GM19452 (cell line): Measurements from ENCODE around the gene ATP6V1G1.
A peak's percentile ranks its signal among the peaks of the same experiment; 100 is the strongest.

ENCODE experiments used
- ATAC-seq: cut with Tn5 transposase; IDR thresholded peaks from one replicate; pipeline ENCODE4 v1.9.1; 2021; ENCODE audit not compliant: unreplicated experiment

Gene ATP6V1G1

DNA sequence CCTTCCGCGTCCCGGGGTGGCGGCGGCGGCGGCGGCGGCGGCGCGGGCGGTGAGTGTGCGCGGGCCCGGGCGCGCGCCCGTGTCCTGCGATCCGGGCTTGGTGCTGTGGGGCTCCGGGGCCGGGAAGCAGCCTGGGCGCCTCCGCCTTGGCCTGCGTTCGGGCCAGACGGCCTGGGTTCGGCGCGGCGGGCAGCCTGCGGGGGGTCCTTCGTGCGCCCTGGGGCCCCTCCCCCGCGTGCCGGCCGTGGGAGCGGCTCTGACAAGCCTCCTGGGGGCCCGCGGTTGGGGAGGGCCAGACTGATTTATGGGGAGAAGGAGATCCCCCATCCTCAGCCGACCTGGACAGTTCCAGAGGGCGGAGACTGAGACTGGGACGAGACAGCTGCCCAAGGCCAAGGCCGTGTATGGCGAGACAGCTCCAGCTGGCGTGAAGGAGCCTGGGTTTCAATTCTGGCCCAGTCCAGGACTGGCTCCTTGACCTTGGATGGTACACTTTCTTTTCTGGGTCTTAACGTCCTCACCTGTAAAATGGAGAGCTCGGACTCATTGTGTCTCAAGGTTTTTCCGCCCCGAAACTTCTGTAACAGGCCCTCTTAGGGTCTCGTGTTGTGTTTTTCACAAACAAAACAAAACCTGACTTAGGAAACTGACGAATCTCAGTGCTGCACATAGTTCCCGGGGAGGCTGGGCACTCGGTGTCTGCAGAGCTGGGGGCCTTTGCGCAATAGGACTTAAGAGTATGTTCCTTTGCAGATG, 24.1 kb downstream of the ATP6V1G1 start:
- ATAC-seq = peak; percentile 42

DNA sequence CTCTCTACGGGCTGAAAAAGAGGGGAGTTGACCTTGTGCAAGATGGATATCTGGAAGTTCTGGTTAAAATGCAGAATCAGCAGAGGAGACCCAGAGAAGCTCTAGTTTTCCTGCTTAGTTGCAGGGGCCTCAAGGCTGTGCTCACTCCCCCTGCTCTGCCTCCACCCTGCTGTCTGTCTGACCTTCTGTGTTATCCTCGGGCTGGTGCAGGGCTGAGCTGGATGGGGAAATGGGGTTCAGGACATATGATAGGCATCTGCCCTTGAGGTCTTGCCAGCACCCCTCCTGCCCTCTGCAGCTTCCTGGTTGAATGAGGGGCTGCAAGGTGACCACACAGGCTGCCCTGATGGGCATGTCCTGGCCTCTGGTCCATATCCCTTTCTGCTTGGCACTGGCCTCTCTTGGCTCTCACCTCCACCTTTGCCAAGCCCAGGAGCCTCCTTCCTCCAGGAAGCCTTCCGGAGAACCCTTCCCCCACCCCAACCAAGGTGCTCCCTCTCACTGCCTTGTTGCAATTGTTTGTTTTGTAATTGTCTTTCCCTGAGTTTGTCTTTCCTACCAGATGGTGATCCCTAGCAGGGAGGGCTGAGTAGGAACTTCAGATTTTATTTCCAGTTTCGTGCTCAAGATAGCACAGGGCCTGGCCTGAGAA, 24.8 kb downstream of the ATP6V1G1 start:
- ATAC-seq = no peak

DNA sequence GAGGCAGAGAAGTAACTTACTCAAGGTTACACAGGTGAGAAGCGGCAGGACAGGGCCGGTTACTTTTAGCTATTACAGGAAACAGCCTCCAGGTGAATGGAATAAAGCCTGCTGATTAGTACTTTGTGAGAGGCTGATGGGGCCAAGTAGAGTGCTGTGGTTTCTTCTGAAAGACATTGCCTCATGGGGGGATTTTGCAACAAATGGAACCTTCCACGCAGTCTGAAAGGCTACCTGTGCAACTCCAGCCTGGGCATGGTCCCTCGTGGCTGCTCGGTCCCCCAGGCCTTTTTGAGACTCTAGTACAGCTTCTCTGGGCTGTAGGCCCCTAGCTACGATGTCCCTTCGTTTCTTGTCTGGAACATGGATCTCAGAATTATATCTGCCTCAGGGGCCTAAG, 25.5 kb downstream of the ATP6V1G1 start:
- ATAC-seq = no peak

DNA sequence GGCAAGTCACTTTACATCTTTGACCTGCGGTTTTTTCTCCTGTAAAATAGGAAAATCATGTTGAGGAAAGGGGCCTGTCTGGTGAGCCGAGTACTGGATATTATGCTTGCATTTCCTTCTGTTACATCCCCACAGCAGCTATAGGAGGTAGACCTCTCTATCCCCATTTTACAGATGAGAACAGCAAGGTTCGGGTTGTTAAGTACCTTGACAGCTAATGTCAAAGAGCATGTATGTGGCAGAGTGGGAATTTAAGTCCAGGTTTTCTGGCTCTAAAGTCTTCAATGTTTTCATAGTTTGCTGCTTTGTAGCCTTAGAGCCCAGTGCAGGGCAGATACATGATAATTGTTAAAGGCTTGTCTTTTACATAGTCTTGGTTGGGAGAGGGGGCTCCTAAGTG, 26.4 kb downstream of the ATP6V1G1 start:
- ATAC-seq = no peak

DNA sequence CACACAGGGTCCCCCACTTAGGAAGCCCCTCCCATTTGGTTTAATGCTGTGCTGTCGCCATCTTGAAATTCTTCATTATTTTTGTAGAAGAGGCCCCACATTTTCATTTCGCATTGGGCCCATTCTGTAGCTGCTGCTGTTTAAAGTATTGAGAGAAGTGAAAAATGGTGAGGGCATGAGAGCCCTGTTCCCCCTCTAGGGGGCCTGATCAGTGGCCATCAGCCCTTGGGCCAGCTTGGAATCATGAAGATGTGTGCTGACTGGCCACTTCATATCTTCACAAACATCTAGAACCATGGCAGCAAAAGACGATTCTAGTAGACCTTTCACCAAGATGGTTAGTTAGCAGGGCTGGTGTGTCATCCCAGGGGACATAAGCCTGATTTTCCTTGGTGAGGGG, 26.8 kb downstream of the ATP6V1G1 start:
- no peak for ATAC-seq

DNA sequence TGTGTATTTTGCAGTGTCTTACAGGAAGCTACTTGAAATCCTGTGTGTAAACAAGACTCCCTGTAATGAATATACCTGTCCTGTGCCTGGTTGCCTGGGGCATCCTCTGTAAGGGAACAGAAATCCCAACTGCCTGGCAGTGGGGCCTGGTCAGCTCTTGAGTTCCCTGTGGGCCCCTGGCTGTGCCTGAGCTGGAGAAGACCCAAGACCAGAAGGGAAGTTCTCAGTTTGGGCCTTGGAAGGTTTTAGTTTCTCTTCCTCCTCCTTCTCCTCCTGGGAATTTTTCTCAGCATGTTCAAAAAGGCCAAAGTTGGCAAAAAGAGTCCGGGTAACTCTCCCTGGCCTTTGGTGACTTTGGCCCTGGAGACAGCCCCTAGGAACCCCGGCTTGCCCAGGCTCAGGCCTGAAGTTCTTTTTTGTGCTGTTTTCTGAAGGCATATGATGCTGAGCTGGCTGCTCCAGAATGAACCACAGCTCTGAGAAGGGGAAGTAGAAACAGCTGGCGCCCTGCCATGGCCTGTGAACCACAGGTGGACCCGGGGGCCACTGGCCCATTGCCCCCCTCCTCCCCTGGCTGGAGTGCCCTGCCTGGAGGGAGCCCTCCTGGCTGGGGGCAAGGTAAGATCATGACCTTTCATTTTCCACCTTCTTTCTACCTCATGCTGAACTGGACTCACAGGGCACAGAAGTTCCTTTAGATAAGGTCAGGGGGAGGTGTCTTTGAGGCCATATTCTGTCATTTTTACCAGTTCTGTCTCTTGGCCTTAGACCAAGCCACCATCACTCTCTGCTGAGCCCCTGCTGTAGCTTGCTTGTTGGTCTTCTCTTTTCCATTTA, 29.3 kb downstream of the ATP6V1G1 start:
- peak; percentile 62 for ATAC-seq

DNA sequence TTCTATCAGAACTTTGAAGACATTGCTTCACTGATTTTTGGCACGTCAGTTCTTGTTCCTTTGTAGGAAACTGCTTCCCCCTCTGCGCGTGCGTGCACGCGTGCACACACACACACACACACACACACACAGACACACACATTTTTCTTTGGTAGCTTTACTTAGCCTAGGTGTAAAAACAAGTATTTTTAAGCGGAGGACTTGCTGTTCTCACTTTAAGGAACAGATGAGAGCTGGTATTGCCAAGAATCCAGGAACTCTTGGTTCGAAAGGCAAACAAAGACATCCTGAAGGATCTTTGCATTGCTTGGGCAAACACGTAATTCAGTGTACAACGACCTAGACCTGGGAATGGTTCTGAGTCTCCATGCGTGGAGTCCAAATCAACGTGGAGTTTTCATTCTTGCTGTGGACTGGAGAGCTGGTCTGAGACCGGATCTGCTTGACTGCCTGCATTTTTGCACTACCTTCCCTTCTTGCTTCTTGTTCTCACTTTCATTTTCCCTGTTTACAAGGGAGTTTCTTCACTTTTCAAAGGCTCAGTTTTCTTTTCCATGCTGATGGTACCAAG, 31.7 kb downstream of the ATP6V1G1 start:
- ATAC-seq = peak; percentile 43

DNA sequence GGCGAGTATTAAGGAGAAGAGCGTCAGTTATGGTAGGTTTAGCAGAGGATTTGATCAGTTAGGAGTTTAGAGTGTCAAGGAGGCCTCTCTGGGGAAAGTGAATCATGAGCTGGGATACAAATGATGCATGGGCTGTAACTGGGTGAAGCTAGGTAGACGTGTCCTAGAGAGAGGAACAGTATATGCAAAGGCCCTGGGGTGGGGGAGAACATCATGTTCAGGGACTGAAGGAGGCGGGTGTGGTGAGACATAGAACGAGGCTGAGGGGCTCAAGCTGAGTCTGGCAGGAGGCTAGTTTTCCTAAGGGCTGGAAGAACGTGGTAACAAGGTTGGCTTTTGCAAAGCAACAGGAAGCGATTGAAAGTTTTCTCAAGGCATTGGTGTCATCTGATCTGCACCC, 34.0 kb downstream of the ATP6V1G1 start:
- ATAC-seq = no peak

DNA sequence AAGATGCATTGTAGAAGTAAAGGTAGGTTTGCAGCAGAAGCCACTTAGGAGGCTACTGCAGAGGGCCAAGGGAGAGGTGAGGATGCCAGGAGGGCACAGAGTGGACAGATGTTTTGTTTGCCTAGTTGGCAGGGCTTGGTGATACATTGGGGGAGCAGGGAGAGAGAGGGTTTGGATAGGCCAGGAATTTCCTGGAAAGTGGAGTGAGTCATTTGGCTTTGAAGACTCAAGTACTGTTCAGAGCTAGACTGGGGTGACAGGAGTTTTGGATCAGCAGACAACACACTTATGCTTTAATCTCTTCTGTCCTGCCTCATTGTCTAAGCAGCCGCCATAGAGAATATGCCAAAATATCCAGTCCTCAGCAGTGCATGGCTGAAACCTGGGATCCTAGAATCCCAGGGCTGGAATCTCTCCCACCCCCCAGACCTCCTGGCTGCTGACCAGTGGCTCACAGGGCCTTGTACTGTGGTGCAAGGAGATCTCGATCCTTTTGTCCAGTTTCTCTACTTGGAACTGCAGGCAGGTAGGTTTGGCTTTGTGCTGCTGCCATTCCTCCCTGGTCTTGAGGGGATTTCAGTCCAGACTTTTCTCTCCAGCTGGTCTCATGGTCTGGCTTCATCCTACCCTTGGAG, 34.5 kb downstream of the ATP6V1G1 start:
- no peak for ATAC-seq

DNA sequence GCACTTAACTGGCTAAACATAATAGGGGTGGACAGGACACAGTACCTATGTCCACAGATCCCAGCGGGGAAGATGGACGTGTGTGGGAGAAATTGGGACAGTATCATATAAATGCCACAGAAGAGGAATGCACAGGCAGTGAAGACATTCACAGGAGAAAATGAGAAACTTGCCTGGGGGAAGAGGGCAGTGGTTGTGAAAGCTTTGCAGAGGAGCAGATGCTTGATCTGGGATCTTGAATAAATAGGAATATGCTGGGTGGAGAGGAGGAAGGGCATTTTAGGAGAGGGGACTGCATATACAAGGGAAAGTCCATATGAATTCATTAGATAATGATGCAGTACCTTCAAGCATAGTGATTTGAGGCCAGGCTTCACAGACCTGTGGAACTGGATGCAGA, 37.1 kb downstream of the ATP6V1G1 start:
- no peak for ATAC-seq

DNA sequence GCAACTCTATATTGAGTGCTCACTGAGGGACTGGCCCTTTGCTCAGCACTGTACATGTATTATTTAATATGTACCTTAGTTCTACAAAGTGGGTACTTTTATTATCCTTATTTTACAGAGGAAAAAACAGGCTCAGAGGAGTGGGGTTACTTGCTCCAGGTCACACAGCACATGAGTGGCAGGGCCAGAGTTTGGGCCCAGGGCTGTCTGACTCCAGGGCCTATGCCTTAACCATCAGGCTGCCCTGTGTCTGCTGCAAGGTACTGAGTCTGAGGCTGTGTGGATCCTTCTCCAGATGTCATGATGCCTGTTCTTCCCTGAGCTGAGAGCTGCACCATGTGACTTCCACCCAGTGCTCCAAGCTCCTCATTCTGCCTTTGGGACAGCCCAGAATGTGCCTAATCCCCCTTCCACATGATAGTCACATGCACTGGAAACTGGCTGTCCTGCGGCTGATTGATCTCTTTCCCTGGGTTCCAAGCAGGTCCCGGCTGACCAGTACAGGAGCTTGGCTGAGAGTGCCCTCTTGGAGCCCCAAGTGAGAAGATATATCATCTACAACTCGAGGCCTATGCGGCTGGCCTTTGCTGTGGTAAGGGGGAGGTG, 38.9 kb downstream of the ATP6V1G1 start:
- no peak for ATAC-seq

DNA sequence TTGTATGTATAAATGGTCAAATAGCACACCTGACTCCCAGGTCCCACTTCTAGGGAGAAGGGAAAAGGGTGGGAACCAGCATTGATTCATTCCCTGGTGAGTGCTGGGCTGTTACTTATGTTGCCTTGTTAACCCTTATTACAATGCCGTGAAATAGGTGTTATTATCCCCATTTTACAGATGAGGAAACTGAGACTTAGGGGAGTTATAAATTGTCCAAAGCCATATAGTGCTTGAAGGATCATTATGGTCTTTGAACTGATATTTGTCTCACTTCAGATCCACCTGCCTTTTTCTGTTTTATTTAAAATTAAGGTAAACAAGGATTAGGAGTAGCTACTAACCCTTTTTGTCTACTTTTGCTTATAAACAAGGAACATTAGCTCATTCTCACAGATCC, 40.0 kb downstream of the ATP6V1G1 start:
- ATAC-seq = no peak

DNA sequence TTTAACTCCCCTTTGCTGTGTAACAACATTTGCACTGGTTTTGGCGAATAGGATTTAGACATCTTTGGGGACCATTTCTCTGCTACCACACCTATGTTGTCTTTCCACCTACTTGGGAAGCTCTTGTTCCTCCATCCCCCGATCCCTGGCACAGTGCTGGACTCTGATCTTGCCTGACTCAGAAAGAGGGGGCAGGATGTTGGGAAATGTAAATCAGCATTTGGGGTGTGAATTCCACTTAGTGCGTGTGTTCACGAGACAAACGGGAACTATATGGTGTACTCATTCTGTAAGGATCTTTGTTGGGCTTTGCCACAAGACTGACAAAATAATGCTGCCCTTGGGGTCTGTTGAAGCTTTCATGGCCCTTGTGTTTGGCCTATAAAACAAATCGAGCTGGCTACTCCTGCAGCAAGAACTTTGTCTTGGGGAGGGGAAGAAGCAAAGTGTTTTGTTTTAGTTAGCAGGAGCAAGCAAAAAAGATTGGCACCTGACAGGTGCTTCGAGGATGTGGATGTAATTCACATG, 42.1 kb downstream of the ATP6V1G1 start:
- ATAC-seq = no peak

DNA sequence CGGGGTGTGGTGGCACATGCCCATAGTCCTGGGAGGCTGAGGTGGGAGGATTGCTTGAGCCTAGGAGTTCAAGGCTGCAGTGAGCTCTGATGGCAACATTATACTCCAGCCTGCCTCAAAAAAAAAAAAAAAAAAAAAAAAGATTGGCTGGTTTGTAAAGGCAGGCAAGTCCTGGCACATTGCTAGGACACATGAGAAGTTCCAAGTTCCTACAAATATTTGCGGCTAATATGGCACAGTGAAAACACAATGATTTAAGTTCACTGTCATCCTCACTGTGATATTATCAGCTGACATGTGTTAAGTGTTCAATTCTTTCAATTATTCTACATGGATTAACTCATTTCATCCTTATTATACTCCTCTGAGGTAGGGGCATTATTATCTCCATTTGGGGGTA, 43.6 kb downstream of the ATP6V1G1 start:
- no peak for ATAC-seq

DNA sequence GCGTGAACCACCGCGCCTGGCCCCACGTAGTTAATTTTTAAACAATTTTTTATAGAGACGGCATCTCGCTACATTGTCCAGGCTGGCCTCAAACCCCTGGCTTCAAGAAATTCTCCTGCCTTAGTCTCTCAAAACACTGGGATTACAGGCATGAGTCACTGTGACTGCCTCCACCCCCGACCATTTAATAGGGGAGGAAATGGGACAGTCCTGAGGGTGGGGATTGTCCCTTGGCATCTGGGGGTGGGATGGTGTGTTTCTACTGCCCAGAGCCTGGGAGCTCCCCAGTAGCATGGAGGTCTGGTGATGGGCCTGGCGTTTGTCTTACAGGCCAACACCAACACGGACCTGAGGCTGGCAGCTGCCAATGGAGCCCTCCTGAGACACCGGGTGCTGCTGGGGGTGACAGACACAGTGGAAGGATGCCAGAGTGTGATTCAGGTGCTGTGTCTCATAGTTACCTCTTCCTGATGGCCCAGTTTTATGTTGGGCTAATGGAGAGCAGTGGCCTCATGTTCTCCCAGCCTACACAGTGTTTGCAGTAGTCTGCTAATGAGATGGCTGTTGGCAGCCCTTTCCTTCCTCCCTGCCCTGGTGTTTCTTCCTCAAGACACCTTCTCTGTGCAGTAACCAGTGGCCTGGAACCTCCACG, 46.0 kb downstream of the ATP6V1G1 start:
- no peak for ATAC-seq

DNA sequence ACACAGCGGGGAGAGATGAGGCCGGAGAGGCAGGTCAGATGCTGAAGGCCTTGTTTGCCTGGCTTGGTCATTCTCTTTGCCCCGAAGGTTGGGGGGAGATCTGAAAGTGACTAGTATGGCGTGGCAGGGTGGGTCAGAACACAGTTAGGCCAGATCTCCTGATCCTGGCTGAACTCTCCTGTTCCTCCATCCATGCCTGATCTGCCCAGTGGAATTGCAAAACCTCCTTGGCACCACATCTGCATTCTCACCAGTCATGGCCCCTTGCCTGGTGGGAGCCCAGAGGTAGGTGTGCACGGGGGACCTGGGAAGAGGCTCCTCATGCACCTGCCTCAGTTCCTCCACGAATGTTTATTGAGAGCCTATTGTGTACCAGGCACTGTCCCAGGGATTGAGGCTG, 46.8 kb downstream of the ATP6V1G1 start:
- ATAC-seq = no peak

DNA sequence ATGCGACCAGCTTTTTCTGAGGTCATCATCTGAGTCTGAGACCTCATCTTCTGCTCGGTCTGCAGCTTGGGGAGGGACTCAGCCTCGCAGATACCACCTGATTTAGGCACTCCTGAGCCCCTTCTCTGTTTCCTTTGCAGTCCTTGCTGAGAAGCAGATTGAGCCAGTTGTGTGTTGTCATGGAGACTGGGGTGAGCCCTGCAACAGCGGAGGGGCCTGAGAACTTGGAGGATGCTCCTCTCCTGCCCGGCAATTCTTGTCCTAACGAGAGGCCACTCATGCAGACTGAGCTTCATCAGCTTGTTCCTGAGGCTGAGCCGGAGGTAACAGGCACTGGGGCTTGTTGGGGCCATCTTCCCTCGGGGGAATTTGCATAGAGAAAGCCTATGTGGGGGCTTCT, 50.8 kb downstream of the ATP6V1G1 start:
- no peak for ATAC-seq

DNA sequence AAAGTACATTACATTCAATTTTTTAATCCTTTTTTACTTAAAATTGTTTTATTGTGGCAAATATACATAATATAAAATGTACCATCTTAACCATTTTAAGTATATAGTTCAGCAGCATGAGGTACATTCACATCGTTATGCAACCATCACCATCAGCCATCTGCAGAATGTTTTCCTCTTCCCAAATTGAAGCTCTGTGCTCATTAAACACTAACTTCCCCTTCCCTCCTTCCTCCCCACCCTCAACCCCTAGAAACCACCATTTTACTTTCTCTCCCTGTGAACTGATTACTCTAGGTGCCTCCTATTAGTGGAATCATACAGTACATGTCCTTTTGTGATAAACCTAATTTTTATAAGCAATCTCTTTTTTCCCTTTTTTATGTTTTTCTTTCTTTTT, 54.4 kb downstream of the ATP6V1G1 start:
- no peak for ATAC-seq

DNA sequence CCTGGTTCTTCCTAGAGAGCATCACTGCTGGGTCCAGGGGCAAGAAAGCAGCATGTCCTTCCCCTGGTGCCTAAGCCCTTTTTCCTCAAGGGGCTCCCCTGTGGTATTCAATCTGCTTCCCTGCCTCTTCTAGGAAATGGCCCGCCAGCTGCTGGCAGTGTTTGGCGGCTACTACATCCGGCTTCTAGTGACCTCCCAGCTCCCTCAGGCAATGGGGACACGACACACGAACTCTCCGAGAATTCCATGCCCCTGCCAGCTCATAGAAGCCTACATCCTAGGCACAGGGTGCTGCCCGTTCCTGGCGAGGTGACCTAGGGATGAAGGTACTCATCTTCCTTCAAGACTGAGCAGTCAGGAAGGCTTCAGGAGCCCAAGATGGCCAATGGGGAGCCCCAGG, 55.4 kb downstream of the ATP6V1G1 start:
- ATAC-seq = no peak

DNA sequence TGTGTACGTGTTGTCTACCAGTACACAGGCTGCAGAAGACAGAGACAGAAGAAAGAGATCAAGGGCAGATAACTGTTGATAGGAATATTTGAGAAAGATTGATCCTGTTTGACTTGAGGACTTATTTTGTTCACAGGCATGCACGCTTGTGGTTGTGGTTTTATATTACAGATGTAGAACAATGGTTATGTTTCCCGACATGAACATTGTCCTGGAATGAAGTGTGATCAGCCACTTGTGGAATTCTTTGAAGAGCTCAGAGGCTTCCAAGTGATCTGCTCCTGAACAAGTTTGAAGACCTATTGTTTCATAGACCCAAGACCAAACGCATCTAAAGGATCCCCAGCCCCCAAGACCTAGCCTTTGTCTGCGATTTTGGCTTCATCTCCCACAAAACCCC, 56.3 kb downstream of the ATP6V1G1 start:
- no peak for ATAC-seq
